H1 (cell line): ENCODE data around the gene ACVR2B. TPM values are rescaled to one million over a fixed set of nuclear protein-coding genes. Genes with fewer than 3 reads are reported as not detected.

Experiments
- CTCF ChIA-PET: fragments of 300-600 bp; sonication (Branson Sonifier 250); formaldehyde crosslinking; loops from one replicate; lab custom pipeline; 2021; ENCODE audit not compliant: partially characterized antibody; lab: Charles Lee
- POLR2A ChIA-PET: fragments of 300-600 bp; sonication (Branson Sonifier 250); formaldehyde crosslinking; loops from one replicate; lab custom pipeline; 2021; ENCODE audit warnings: inconsistent platforms; ENCODE audit not compliant: partially characterized antibody; lab: Charles Lee
- DNase-seq, 2 experiments: peaks; one replicate each; pipeline versions ENCODE4 v3.0.0 to v3.0.0-alpha.2; 2010 to 2022; ENCODE audit warnings: low spot score in 2 of 2, low read depth in 1 of 2, mixed read lengths in 1 of 2
- FAIRE-seq: peaks from 2 replicates; lab custom pipeline; 2011; peaks lifted over from hg19 to GRCh38; lab: Jason Lieb, UNC
- H2AFZ ChIP-seq: 2 replicates; pipeline ENCODE4 v1.8.1; 2012; ENCODE audit warnings: low read length, inconsistent platforms
- H2AK5ac ChIP-seq: 2 replicates; pipeline ENCODE4 v1.6.1; 2013; ENCODE audit warnings: low read depth, low read length
- H2BK120ac ChIP-seq: replicated peaks from 2 replicates; pipeline ENCODE3; 2013; ENCODE audit warnings: low read depth, low read length, inconsistent platforms
- H2BK12ac ChIP-seq: 2 replicates; pipeline ENCODE4 v1.6.1; 2013; ENCODE audit warnings: low read depth, low read length
- H2BK15ac ChIP-seq: 2 replicates; pipeline ENCODE4 v1.6.1; 2013; ENCODE audit warnings: low read length
- H2BK20ac ChIP-seq: 2 replicates; pipeline ENCODE4 v1.6.1; 2013; ENCODE audit warnings: low read length
- H2BK5ac ChIP-seq: 2 replicates; pipeline ENCODE4 v1.6.1; 2013; ENCODE audit warnings: low read depth, low read length
- H3K14ac ChIP-seq: 2 replicates; pipeline ENCODE4 v1.6.1; 2013; ENCODE audit warnings: inconsistent platforms; ENCODE audit not compliant: insufficient read length
- H3K18ac ChIP-seq: 2 replicates; pipeline ENCODE4 v1.6.1; 2013; ENCODE audit warnings: low read length; ENCODE audit errors: extremely low read depth
- H3K23ac ChIP-seq: 2 replicates; pipeline ENCODE4 v1.6.1; 2013; ENCODE audit warnings: inconsistent platforms; ENCODE audit not compliant: insufficient read length
- H3K23me2 ChIP-seq: 2 replicates; pipeline ENCODE4 v1.6.1; 2013; ENCODE audit warnings: low read depth, low read length
- H3K27ac ChIP-seq: 2 replicates; pipeline ENCODE4 v1.6.1; 2011; ENCODE audit warnings: low read depth, low read length, inconsistent platforms
- H3K27me3 ChIP-seq, 4 experiments: replicated peaks in 1 of 4; 1 replicate in 1 of 4; 2 replicates in 3 of 4; pipeline versions ENCODE4 v1.6.1 to v1.8.1; 2011 to 2013; ENCODE audit warnings: low read length in 3 of 4, mild to moderate bottlenecking in 3 of 4, inconsistent platforms in 2 of 4, mixed read lengths in 2 of 4, moderate library complexity in 1 of 4; ENCODE audit not compliant: control insufficient read depth in 3 of 4, insufficient read depth in 3 of 4; ENCODE audit errors: extremely low read depth in 1 of 4
- H3K36me3 ChIP-seq, 4 experiments: 2 replicates each; pipeline versions ENCODE4 v1.6.1 to v1.8.1; 2011 to 2013; ENCODE audit warnings: mild to moderate bottlenecking in 4 of 4, low read length in 3 of 4, moderate library complexity in 2 of 4, control low read depth in 1 of 4, inconsistent platforms in 1 of 4; ENCODE audit not compliant: insufficient read depth in 4 of 4, control insufficient read depth in 2 of 4
- H3K4ac ChIP-seq: replicated peaks from 2 replicates; pipeline ENCODE3; 2013; ENCODE audit warnings: low read length, low read depth, mixed read lengths, inconsistent platforms; ENCODE audit not compliant: insufficient read length
- H3K4me1 ChIP-seq, 4 experiments: replicated peaks in 1 of 4; 1 replicate in 1 of 4; 2 replicates in 3 of 4; pipeline versions ENCODE4 v1.6.1 to v1.8.1; 2011 to 2013; ENCODE audit warnings: low read length in 3 of 4, inconsistent platforms in 2 of 4, mixed read lengths in 1 of 4; ENCODE audit not compliant: insufficient read depth in 4 of 4, control insufficient read depth in 3 of 4
- H3K4me2 ChIP-seq, 2 experiments: 2 replicates each; pipeline versions ENCODE4 v1.6.1 to v1.8.1; 2011 to 2013; ENCODE audit warnings: low read depth in 2 of 2, low read length in 2 of 2, control low read depth in 1 of 2, inconsistent platforms in 1 of 2, mild to moderate bottlenecking in 1 of 2; ENCODE audit not compliant: insufficient read depth in 1 of 2
- H3K4me3 ChIP-seq, 4 experiments: fragments of 200-600, 300-600 bp in 1 of 4; sonication (generic), shearing (Covaris generic), sonication (Bioruptor Twin) in 1 of 4; 2 replicates each; pipeline versions ENCODE4 v1.5.1 to v1.8.1; 2011 to 2016; ENCODE audit warnings: low read length in 4 of 4, low read depth in 3 of 4, control low read depth in 2 of 4, inconsistent platforms in 2 of 4, mild to moderate bottlenecking in 2 of 4, mixed read lengths in 1 of 4, moderate library complexity in 1 of 4; ENCODE audit not compliant: insufficient read depth in 2 of 4; ENCODE audit errors: extremely low read depth in 1 of 4
- H3K56ac ChIP-seq: replicated peaks from 2 replicates; pipeline ENCODE3; 2013; ENCODE audit warnings: low read depth, mild to moderate bottlenecking, mixed read lengths, low read length, inconsistent platforms; ENCODE audit not compliant: insufficient read length
- H3K79me1 ChIP-seq: 2 replicates; pipeline ENCODE4 v1.6.1; 2013; ENCODE audit warnings: low read depth, low read length, control low read depth
- H3K79me2 ChIP-seq, 2 experiments: 2 replicates each; pipeline versions ENCODE4 v1.6.1 to v1.8.1; 2012 to 2013; ENCODE audit warnings: low read length in 2 of 2, mild to moderate bottlenecking in 2 of 2, inconsistent platforms in 1 of 2; ENCODE audit not compliant: insufficient read depth in 2 of 2, control insufficient read depth in 1 of 2
- H3K9ac ChIP-seq, 4 experiments: replicated peaks in 1 of 4; 1 replicate in 1 of 4; 2 replicates in 3 of 4; pipeline versions ENCODE4 v1.6.1 to v1.8.1; 2011 to 2013; ENCODE audit warnings: low read depth in 3 of 4, low read length in 3 of 4, control low read depth in 2 of 4, mild to moderate bottlenecking in 2 of 4, moderate library complexity in 2 of 4, inconsistent platforms in 1 of 4; ENCODE audit errors: extremely low read depth in 1 of 4
- H3K9me3 ChIP-seq, 2 experiments: 2 replicates each; pipeline versions ENCODE4 v1.6.1 to v1.8.1; 2012 to 2013; ENCODE audit warnings: mild to moderate bottlenecking in 2 of 2, moderate library complexity in 2 of 2, control low read depth in 1 of 2, inconsistent platforms in 1 of 2, low read depth in 1 of 2, low read length in 1 of 2, mixed read lengths in 1 of 2; ENCODE audit not compliant: insufficient read depth in 2 of 2
- H4K20me1 ChIP-seq, 2 experiments: replicated peaks in 1 of 2; 2 replicates each; pipeline versions ENCODE3 to v1.8.1; 2011 to 2013; ENCODE audit warnings: inconsistent platforms in 2 of 2, low read length in 2 of 2, mild to moderate bottlenecking in 1 of 2; ENCODE audit not compliant: insufficient read depth in 2 of 2, control insufficient read depth in 1 of 2
- H4K5ac ChIP-seq: 2 replicates; pipeline ENCODE4 v1.6.1; 2013; ENCODE audit warnings: low read length, low read depth, mixed read lengths, inconsistent platforms; ENCODE audit not compliant: insufficient read length
- H4K8ac ChIP-seq: 2 replicates; pipeline ENCODE4 v1.8.0; 2013; ENCODE audit warnings: mild to moderate bottlenecking, moderate library complexity, low read length, inconsistent platforms; ENCODE audit not compliant: insufficient read depth; ENCODE audit errors: extremely low read depth
- H4K91ac ChIP-seq: replicated peaks from 2 replicates; pipeline ENCODE3; 2013; ENCODE audit warnings: low read length, mixed read lengths, inconsistent platforms; ENCODE audit not compliant: insufficient read length
- BACH1 ChIP-seq: IDR thresholded peaks from 2 replicates; pipeline ENCODE4 v1.6.1; 2012; ENCODE audit warnings: low read length, improper control_type of control experiment
- CHD1 ChIP-seq: IDR thresholded peaks from 2 replicates; pipeline ENCODE4 v1.6.1; 2012; ENCODE audit warnings: low read depth, low read length, improper control_type of control experiment
- FOSL1 ChIP-seq: IDR thresholded peaks from 2 replicates; pipeline ENCODE4 v1.6.1; 2011; ENCODE audit warnings: mild to moderate bottlenecking, low read depth, low read length, moderate library complexity; ENCODE audit not compliant: insufficient read depth
- MAFK ChIP-seq: IDR thresholded peaks from 2 replicates; pipeline ENCODE4 v1.6.1; 2012; ENCODE audit warnings: low read depth, mild to moderate bottlenecking, improper control_type of control experiment, low read length
- RBBP5 ChIP-seq: IDR thresholded peaks from 2 replicates; pipeline ENCODE4 v1.7.1; 2012; ENCODE audit warnings: low read depth, mild to moderate bottlenecking, inconsistent platforms, low read length, moderate library complexity, borderline replicate concordance
- RFX5 ChIP-seq: IDR thresholded peaks from 2 replicates; pipeline ENCODE4 v1.6.1; 2011; ENCODE audit warnings: low read depth, low read length, improper control_type of control experiment, borderline replicate concordance
- TAF1 ChIP-seq: IDR thresholded peaks from 2 replicates; pipeline ENCODE4 v1.6.1; 2011; ENCODE audit warnings: mild to moderate bottlenecking, low read depth, low read length
- WGBS, 2 experiments: shearing (Covaris generic) in 1 of 2; methylation state at CpG; one replicate each; pipeline versions ENCODE4 v1.1.6 to v1.1.7; 2013 to 2015; ENCODE audit warnings: low lambda C conversion rate in 2 of 2, mixed read lengths in 2 of 2, inconsistent platforms in 1 of 2, low coverage in 1 of 2, missing lambda C conversion rate in 1 of 2; ENCODE audit not compliant: insufficient replicate concordance in 2 of 2, insufficient coverage in 1 of 2, insufficient read length in 1 of 2; ENCODE audit errors: extremely low coverage in 1 of 2, missing lambda C conversion rate in 1 of 2; 5-methylcytosine and 5-hydroxymethylcytosine counted together
- polyA plus RNA-seq, 7 experiments: library from polyadenylated mRNA; depleted of rRNA in 3 of 7; stranded (reverse) in 5 of 7; unstranded in 2 of 7; fragments of >200 nt in 5 of 7; fragments of 200-250 nt in 2 of 7; gene quantifications; 1 replicate in 5 of 7; 2 replicates in 1 of 7; 4 replicates in 1 of 7; pipeline versions ENCODE4 v1.2.1 to v1.2.3, GENCODE V29; 2011 to 2013; ENCODE audit warnings: missing spikeins in 2 of 7, mixed read lengths in 2 of 7
- total RNA-seq: library from RNA; stranded (reverse); fragmentation: NEBNext Ultra II Directional; extraction: Animal tissue kit (Norgen Biotek cat#: 25700); gene quantifications from 2 replicates; pipeline ENCODE4 v1.2.1, GENCODE V29; 2021

ACVR2B gene
- total and polyA plus RNA-seq, 2 of the 8 experiments (the other 6 are each of a cell fraction or from before 2014, with no cell fraction given), result 24.7 to 109 TPM

- Histone ChIP-seq H3K4me1 (peaks cover 0 to 4% (median 0%) of the 10 kb centered on the region in 4 experiments; a peak in 4 of 7 replicates), H2BK15ac (no peak overlapping the region), H3K4ac (no peak overlapping the region), H4K5ac (no peak overlapping the region), H2AFZ (no peak overlapping the region), H3K56ac (no peak overlapping the region), H3K79me2 (peaks cover 7 to 49% of the 10 kb centered on the region in 2 experiments), H3K14ac (no peak overlapping the region), H3K4me3 (no peak overlapping the region), H3K9me3 (no peaks in the 10 kb centered on the region), H2BK120ac (no peak overlapping the region), H3K27me3 (no peaks in the 10 kb centered on the region), H3K23me2 (no peaks in the 10 kb centered on the region; the same call in 1 of the 2 replicates), H3K18ac (no peak overlapping the region)
- DNase-seq, result no peak
- POLR2A ChIA-PET, result no interaction called here
- CTCF ChIA-PET, result interaction anchor here (0.6 to 3.2 kb wide), 6 partner anchors 11 to 132 kb away, joined by 3 to 22 read pairs (median 4); partner anchors contain the start of gene XYLB
- TF ChIP-seq MAFK (no peak), TAF1 (no peak), CHD1 (no peak), RBBP5 (no peak), FOSL1 (no peak), BACH1 (no peak), RFX5 (no peak)
- TF ChIP-seq, all 59 proteins: peak for 0
- no peak for FAIRE-seq
- no peak overlapping the region for H3K27ac ChIP-seq
- H2BK5ac ChIP-seq, result no peak overlapping the region
- H2BK20ac ChIP-seq, result no peak overlapping the region
- peaks cover 40% of the 10 kb centered on the region for H3K79me1 ChIP-seq
- 92% methylated on average over 12 of the region's 15 CpGs; no CpG with 5 or more reads in 1 of the 2 experiments for WGBS, 2 experiments
- peaks cover 17 to 34% of the 10 kb centered on the region in 2 experiments for H4K20me1 ChIP-seq
- H4K8ac ChIP-seq, result no peak overlapping the region
- no peak overlapping the region for H2BK12ac ChIP-seq
- no peak overlapping the region for H3K4me2 ChIP-seq
- peaks cover 27 to 43% (median 35%) of the 10 kb centered on the region in 4 experiments for H3K36me3 ChIP-seq
- no peak overlapping the region for H2AK5ac ChIP-seq
- H4K91ac ChIP-seq, result no peak overlapping the region
- no peak overlapping the region for H3K9ac ChIP-seq
- no peak overlapping the region for H3K23ac ChIP-seq
Measured at GRCh38 chr3:38477839-38478450, 24.3 kb downstream of the ACVR2B start.
